ENCODE results near the gene NR2C2AP.
A peak's percentile ranks its signal among the peaks of the same experiment; 100 is the strongest.
"Not testable (repeated sequence)": the region's sequence is repeated elsewhere in the genome, so short reads cannot be mapped to it uniquely, and the experiment has no call there.

The NR2C2AP gene

GRCh38 chr19:19179548-19180441 lies 23.4 kb downstream of the NR2C2AP start:
- no peak for DNase-seq

GRCh38 chr19:19176950-19177349 lies 26.3 kb downstream of the NR2C2AP start:
- no peak for DNase-seq

GRCh38 chr19:19173243-19173642 lies 30.0 kb downstream of the NR2C2AP start:
- DNase-seq, result not testable (repeated sequence)

- no peak for DNase-seq
Observed at GRCh38 chr19:19171821-19172532, 31.2 kb downstream of the NR2C2AP start.

- DNase-seq, result no peak
Observed at GRCh38 chr19:19170873-19171672, 32.1 kb downstream of the NR2C2AP start.

GRCh38 chr19:19170053-19170872 lies 33.0 kb downstream of the NR2C2AP start, which contains the start of gene MEF2B:
Gene MEF2B, minus strand, starts transcription at chr19:19170263. Its CDS starts 19,528 bp downstream, at chr19:19150735.
- peak; percentile 70 for DNase-seq

GRCh38 chr19:19169236-19170052 lies 33.8 kb downstream of the NR2C2AP start:
- DNase-seq, result no peak

- DNase-seq, result no peak
Observed at GRCh38 chr19:19167612-19168011, 35.6 kb downstream of the NR2C2AP start.

GRCh38 chr19:19165396-19165795 lies 37.8 kb downstream of the NR2C2AP start:
- no peak for DNase-seq

GRCh38 chr19:19162495-19162894 lies 40.7 kb downstream of the NR2C2AP start:
- no peak for DNase-seq

- no peak for DNase-seq
Observed at GRCh38 chr19:19160461-19161035, 42.7 kb downstream of the NR2C2AP start.

- no peak for DNase-seq
Observed at GRCh38 chr19:19159534-19159933, 43.7 kb downstream of the NR2C2AP start.

- no peak for DNase-seq
Observed at GRCh38 chr19:19157808-19158207, 45.4 kb downstream of the NR2C2AP start.

GRCh38 chr19:19155495-19156219 lies 47.6 kb downstream of the NR2C2AP start:
- no peak for DNase-seq

GRCh38 chr19:19154768-19155494 lies 48.3 kb downstream of the NR2C2AP start:
- DNase-seq, result no peak

GRCh38 chr19:19152668-19153384 lies 50.4 kb downstream of the NR2C2AP start:
- DNase-seq, result no peak

GRCh38 chr19:19151418-19151817 lies 51.8 kb downstream of the NR2C2AP start:
- DNase-seq, result no peak
